Glomerular visceral epithelial cell (primary cell): ENCODE data around the gene KIF3A.

Source experiments
- DNase-seq: peaks from one replicate; pipeline ENCODE4 v3.0.0-alpha.2; 2016; ENCODE audit errors: extremely low spot score

KIF3A gene

DNA sequence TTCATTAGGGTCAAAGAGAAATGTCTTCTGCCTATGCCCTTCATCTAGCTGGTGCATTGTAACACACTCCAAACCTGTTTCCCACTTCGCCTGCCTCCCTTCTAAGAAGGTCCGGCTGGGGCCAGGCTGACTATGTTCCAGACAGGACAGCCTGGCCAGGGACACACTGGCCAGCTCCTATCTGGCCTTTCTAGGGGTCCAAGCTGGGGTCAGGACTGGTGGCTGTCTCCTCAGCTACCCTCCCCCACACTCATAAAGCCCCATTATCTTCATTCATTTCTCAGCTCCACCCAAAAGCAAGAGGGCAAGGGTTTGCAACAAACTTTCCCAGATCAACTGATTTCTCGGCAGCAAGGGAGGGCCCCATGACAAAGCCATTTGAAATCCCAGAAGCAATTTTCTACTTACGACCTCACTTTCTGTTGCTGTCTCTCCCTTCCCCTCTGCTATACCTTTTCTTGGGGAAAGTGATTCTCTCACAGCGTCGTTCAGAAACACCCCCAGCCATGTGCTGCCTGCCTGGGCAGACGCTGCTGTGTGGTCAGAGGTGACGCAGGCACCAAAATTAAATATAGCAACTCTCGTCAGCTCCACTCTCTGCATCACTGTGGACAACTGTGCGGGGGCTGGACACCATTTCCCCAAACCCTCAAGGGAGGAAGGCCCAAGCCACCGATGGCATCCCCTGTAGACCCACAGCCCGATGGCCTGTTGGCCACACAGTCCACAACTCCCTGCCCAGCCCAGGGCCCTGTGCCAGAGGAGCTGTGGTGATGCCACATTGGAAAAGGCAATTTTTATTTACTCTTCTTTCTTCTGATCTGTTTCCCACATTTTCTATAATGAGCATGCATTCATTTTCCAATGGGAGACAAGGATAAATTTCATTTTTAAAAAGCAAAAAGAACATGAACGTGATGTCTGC lies 73.3 kb downstream of the KIF3A start:
- DNase-seq: no peak

GRCh38 chr5:132662925-132663770 lies 74.2 kb downstream of the KIF3A start:
- DNase-seq: no peak

DNA sequence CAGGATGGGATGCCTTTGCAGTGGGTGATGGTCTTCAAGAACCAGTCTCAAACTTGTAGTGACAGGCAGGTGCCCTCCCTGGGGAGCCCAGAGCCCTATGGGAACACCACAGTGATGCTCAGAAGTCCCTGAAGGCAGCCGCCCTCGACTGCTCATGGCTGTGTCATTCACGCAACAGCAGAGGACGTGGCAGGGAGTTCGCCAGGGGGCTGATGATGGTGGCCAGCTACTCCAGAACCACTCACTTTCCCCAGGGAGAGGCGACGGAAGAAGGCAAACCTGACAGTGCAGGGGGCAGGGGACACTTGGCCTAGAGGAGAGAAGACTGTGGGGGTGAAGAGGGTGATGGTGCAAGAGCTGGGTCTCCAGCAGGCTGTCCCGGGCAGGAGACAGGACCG lies 75.3 kb downstream of the KIF3A start:
- no peak for DNase-seq

GRCh38 chr5:132661231-132662003 lies 75.9 kb downstream of the KIF3A start:
- no peak for DNase-seq

DNA sequence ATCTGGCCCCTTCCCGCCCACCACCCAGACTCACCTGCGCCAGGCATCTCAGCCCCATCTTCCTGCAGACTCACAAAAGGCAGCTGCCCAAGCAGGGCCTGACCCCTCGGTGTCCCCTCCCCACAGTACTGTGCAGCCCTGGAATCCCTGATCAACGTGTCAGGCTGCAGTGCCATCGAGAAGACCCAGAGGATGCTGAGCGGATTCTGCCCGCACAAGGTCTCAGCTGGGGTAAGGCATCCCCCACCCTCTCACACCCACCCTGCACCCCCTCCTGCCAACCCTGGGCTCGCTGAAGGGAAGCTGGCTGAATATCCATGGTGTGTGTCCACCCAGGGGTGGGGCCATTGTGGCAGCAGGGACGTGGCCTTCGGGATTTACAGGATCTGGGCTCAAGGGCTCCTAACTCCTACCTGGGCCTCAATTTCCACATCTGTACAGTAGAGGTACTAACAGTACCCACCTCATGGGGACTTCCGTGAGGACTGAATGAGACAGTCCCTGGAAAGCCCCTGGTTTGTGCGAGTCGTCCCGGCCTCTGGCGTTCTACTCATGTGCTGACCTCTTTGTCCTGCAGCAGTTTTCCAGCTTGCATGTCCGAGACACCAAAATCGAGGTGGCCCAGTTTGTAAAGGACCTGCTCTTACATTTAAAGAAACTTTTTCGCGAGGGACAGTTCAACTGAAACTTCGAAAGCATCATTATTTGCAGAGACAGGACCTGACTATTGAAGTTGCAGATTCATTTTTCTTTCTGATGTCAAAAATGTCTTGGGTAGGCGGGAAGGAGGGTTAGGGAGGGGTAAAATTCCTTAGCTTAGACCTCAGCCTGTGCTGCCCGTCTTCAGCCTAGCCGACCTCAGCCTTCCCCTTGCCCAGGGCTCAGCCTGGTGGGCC lies 77.5 kb downstream of the KIF3A start:
- no peak for DNase-seq

DNA sequence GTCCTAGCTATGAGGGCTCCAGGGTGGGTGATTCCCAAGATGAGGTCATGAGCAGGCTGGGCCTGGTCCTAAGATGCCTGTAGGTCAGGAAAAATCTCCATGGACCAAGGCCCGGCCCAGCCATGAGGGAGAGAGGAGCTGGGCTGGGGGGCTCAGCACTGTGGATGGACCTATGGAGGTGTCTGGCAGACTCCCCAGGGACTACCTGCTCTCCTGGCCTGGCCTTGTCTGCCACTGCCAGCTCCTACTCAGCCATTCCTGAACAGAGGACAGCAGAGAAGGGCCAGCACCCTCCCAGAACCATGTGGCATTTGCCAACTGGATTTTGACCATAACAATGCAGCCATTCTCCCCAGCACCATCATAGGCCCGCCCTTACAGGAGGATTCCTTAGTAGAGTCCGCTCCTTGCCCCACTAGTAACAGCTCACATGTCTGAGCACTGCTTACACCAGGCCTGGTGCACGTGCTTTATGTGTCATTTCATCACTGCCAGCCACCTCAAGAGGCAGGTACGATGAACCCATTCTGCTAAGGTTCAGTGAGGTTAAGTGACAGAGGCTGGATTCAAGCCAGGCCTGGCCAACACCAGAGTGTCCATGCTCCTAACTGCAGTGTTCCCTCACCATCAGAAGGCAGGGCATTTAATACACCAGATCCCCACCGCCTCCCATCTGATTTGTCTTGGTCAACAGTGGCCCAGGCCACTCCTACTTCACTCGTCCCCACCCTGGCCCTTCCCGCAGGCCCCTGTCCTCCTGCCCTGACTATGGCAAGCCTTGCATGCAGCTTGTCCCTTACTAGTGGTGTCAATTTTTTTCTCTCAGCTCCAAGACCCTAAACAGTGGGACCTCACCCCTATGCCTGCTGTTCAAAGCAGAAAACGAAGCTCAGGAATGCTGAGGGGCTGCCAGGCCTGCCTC lies 78.7 kb downstream of the KIF3A start:
- DNase-seq: no peak

DNA sequence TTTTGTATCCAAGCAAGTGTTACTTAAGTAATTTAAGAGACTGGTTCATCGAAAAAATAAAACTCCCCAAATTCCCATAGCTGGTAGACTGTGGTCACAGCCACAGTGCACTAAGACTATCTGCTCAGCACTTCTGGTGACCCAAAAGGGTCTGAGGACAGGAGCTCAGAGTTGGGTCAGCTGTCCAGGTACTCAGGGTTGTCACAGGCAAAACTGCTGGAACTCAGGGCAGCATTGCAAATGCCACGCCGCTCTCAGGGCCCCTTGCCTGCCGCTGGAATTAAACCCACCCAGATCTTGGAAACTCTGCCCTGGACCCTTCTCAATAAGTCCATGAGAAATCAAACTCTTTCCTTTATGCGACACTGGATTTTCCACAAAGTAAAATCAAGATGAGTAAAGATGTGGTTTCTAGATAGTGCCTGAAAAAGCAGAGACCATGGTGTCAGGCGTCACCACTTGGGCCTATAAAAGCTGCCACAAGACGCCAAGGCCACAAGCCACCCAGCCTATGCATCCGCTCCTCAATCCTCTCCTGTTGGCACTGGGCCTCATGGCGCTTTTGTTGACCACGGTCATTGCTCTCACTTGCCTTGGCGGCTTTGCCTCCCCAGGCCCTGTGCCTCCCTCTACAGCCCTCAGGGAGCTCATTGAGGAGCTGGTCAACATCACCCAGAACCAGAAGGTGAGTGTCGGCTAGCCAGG lies 79.5 kb downstream of the KIF3A start, which contains the start of gene IL13:
Gene IL13 (plus strand): TSS at position 498 of the 705 bp plus-strand sequence. CDS start 14 bp downstream, at position 512.
- DNase-seq: no peak

GRCh38 chr5:132656774-132657355 lies 80.5 kb downstream of the KIF3A start:
- DNase-seq: no peak

DNA sequence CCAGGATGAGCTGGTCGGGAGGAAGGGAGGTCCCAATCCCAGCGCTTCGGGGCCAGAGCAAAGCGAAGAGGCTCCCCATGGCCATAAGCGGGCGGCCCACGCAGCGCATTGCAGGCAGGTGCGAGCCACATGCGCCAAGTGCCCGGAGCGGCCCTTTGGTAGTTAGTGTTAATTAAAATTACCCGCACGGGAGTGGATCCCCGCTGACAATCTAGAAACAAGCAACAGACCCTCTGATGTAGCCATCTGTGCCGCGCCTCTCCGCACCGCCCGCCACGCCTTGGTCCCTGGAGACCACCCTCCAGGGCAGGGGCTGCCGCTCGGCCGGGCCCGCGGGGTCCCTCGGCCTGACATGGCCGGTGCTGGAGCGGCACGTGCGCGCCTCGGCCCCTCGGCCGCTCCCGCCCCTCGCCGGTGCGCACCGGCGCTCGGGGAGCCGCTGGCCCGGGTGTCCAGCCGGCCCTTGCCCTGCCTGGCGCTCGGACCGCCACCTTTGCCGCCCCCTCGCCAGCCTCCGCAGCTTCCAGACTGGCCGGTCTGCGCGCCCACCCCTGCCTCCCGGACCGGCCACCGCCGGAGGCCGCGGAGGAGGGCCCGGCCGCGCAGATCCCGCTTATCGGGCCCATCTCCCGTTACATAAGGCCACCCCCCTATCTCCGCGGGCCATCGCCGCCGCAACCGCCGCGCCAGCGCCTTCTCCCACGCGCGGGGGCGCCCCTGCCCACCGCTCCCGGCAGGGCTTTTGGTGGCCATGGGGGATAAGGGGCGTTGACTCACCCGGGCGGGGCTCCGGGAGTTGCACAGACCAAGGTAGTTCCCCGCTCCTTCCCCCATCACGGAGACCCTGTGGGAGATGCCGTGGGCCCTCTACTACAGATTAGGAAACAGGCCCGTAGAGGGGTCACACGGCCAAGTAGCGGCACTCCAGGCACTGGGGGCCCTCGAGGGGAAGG lies 81.2 kb downstream of the KIF3A start:
- DNase-seq: peak; percentile 23

- DNase-seq: no peak
Observed at GRCh38 chr5:132653716-132654115, 83.6 kb downstream of the KIF3A start.

DNA sequence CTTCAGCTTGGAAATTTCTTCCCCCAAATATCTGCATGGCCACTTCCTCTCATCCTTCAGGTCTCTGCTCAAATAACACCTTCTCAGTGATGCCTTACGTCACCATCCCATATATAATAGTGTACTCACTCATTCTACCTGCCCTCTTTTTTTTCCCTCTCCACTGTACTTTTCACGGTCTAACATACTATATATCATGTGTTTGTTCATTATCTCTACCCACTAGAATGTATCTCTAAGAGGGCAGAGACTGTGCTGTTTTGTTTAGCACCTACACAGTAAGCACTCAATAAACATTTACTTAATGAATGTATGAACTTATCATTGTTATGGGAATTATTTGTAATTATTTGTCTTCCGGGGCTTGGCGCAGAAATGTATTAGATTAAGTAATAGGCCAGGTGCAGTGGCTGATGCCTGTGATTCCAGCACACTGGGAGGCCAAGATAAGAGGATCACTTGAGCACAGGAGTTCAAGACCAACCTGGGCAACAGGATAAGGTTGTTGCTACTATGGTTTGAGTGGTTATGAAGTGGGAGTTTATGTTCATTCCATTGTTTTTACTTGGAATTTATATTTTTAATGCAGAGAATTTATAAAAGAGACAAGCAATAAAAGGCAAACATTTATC lies 85.4 kb downstream of the KIF3A start:
- DNase-seq: no peak

GRCh38 chr5:132648355-132648754 lies 89.0 kb downstream of the KIF3A start:
- no peak for DNase-seq

GRCh38 chr5:132647473-132647872 lies 89.9 kb downstream of the KIF3A start:
- no peak for DNase-seq

DNA sequence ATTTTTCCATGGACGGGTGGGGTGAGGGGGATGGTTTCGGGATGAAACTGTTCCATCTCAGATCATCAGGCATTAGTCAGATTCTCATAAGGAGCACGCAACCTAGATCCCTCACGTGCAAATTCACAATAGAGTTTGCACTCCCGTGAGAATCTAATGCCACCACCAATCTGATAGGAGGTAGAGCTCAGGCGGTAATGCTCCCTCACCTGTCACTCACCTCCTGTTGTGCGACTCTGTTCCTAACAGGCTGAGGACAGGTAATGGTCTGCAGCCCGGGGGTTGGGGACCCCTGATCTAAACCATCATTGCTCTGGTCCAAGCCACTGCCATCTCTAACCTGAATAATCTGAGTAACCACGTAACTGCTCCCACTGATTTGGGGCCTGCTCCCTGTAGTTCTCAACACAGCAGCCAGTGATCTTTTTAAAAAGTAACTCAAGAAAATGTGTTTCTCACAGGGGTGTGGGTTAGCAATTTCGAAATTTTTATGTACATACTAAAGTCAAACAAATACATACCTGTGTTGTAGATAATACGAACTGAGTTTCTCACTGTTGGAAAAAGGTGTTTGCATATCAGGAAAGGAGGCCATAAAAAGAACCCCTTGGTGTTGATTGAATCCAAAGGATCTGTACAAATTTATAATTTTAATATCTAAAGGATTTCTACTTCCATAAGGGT lies 90.6 kb downstream of the KIF3A start:
- DNase-seq: no peak

DNA sequence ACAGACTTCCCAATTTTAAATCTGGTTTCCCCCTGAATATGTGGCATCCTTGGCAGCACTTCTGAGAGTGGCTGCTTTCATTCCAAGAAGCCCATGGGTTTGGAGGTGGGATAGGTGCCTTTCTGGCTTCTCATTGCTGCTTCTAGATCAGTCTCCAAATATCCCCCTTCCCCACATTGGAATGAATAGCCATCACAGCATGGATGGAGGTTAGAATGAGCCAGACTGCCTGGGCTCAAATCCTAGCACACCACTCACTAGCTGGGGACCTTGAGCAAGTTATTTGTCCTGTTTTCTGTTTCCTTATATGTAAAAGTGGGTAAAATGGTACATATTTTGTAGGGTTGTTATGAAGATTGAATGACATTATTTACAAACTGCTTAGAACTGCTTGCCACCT lies 93.2 kb downstream of the KIF3A start:
- DNase-seq: no peak
